PC-3 (cell line): ENCODE measurements around the gene ANLN. TPM values are rescaled to one million over a fixed set of nuclear protein-coding genes. Genes with fewer than 3 reads are reported as not detected.
A peak's percentile ranks its signal among the peaks of the same experiment; 100 is the strongest.
"Not testable (repeated sequence)": the region's sequence is repeated elsewhere in the genome, so short reads cannot be mapped to it uniquely, and the experiment has no call there.

Experiments
- ATAC-seq: fragments of 200-7000 bp; cut with Tn5 transposase; 2 replicates; pipeline ENCODE4 v1.9.1; 2020; ENCODE audit warnings: mild to moderate bottlenecking, moderate library complexity
- BruUV-seq: library from RNA; stranded (reverse); fragments of 400-500 nt; replicated peaks from 2 replicates; lab custom pipeline; 2021; lab: Mats Ljungman, UMichigan
- CTCF ChIA-PET: fragments of 300-600 bp; sonication (Branson Sonifier 250); formaldehyde crosslinking; loops from one replicate; lab custom pipeline; 2022; ENCODE audit warnings: antibody characterized with exemption; lab: Charles Lee
- POLR2A ChIA-PET: fragments of 300-600 bp; sonication (Branson Sonifier 250); formaldehyde crosslinking; loops from one replicate; lab custom pipeline; 2022; ENCODE audit warnings: antibody characterized with exemption; ENCODE audit not compliant: unreplicated experiment; lab: Charles Lee
- DNase-seq: peaks from one replicate; pipeline ENCODE4 v3.0.0-alpha.2; 2015
- H2AFZ ChIP-seq: fragments of 300-600 bp; sonication (generic); 2 replicates; pipeline ENCODE4 v1.6.0; 2016; ENCODE audit warnings: antibody characterized with exemption, low read length
- H3F3A ChIP-seq: fragments of 300-600 bp; sonication (generic); one replicate; pipeline ENCODE4 v1.6.0; 2017; ENCODE audit warnings: antibody characterized with exemption, low read length, control low read depth, mild to moderate bottlenecking; ENCODE audit not compliant: unreplicated experiment
- H3K27ac ChIP-seq: fragments of 300-600 bp; sonication (generic); 2 replicates; pipeline ENCODE4 v1.5.1; 2016; ENCODE audit warnings: mild to moderate bottlenecking, low read length
- H3K27me3 ChIP-seq: fragments of 300-600 bp; sonication (generic); 2 replicates; pipeline ENCODE4 v1.6.1; 2016; ENCODE audit warnings: low read length, mixed read lengths
- H3K36me3 ChIP-seq: fragments of 300-600 bp; sonication (generic); 2 replicates; pipeline ENCODE4 v1.6.1; 2016; ENCODE audit warnings: low read depth, mixed run types, low read length, mixed read lengths
- H3K4me1 ChIP-seq: fragments of 300-600 bp; sonication (generic); 2 replicates; pipeline ENCODE4 v1.5.1; 2016; ENCODE audit warnings: low read length; ENCODE audit not compliant: insufficient read depth
- H3K4me2 ChIP-seq: fragments of 300-600 bp; sonication (generic); 2 replicates; pipeline ENCODE4 v1.6.0; 2016; ENCODE audit warnings: low read length
- H3K4me3 ChIP-seq: fragments of 300-600 bp; sonication (generic); 2 replicates; pipeline ENCODE4 v1.5.1; 2016; ENCODE audit warnings: mild to moderate bottlenecking, low read length, mixed read lengths
- H3K79me2 ChIP-seq: fragments of 300-600 bp; sonication (generic); 2 replicates; pipeline ENCODE4 v1.6.1; 2017; ENCODE audit warnings: low read length, mixed read lengths
- H3K9ac ChIP-seq: fragments of 300-600 bp; sonication (generic); 2 replicates; pipeline ENCODE4 v1.6.0; 2016; ENCODE audit warnings: mild to moderate bottlenecking, low read length
- H3K9me2 ChIP-seq: fragments of 300-600 bp; sonication (generic); replicated peaks from 2 replicates; pipeline ENCODE4 v1.6.1; 2016; ENCODE audit warnings: mixed run types, low read length, mixed read lengths
- H3K9me3 ChIP-seq: fragments of 300-600 bp; sonication (generic); 2 replicates; pipeline ENCODE4 v1.6.1; 2016; ENCODE audit warnings: low read length, mixed read lengths
- H4K20me1 ChIP-seq: fragments of 300-600 bp; sonication (generic); 2 replicates; pipeline ENCODE4 v1.6.1; 2016; ENCODE audit warnings: low read length, mixed read lengths
- CTCF ChIP-seq: fragments of 300-600 bp; sonication (generic); conservative IDR thresholded peaks from 2 replicates; pipeline ENCODE4 v1.5.1; 2017; ENCODE audit warnings: antibody characterized with exemption, low read depth, mild to moderate bottlenecking, low read length
- EZH2 ChIP-seq: fragments of 300-600 bp; sonication (generic); IDR thresholded peaks from one replicate; pipeline ENCODE4 v1.6.1; 2017; ENCODE audit warnings: antibody characterized with exemption, mild to moderate bottlenecking, low read length; ENCODE audit not compliant: unreplicated experiment
- EZH2phosphoT487 ChIP-seq: fragments of 300-600 bp; sonication (generic); IDR thresholded peaks from 2 replicates; pipeline ENCODE4 v1.6.1; 2018; ENCODE audit warnings: mild to moderate bottlenecking, antibody characterized with exemption, low read length, borderline replicate concordance
- intact Hi-C: fragments of 100-400 bp; cut with micrococcal nuclease; formaldehyde crosslinking; loops from 2 replicates; pipeline ENCODE4 v1.9.0; 2023
- total RNA-seq: library from RNA; depleted of rRNA; stranded (reverse); fragments of >200 nt; gene quantifications from 2 replicates; pipeline ENCODE4 v1.2.3, GENCODE V29; 2014

ANLN gene
- total RNA-seq, 1 experiment from 2014 or later: 110 TPM

DNA sequence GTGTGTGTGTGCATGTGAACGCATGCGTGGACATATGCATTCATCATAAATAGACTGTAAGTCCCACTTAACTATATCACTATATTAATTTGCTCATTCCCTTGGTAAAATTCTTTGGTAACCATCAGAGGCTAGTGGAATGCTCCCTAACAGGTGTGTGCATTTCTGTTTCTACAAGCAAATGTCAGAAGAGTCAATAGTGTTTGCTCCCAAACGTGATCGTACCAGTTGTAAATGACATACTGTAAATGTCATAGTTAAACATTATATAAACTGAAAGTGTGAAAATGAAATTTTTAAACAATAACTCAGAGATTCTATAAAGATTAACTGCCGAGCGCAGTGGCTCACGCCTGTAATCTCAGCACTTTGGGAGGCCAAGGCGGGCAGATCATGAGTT lies 94.6 kb downstream of the ANLN start:
- ChIA-PET POLR2A (no interaction called here), CTCF (no interaction called here)

GRCh38 chr7:36486336-36486735 lies 96.7 kb downstream of the ANLN start:
- POLR2A ChIA-PET: no interaction called here
- CTCF ChIA-PET: no interaction called here
- Histone ChIP-seq H3K9me2 (no peaks in the 10 kb centered on the region), H3K4me3 (no peak overlapping the region), H3K9me3 (no peaks in the 10 kb centered on the region), H3K79me2 (no peaks in the 10 kb centered on the region), H4K20me1 (no peaks in the 10 kb centered on the region), H3K4me1 (no peaks in the 10 kb centered on the region), H3K36me3 (no peaks in the 10 kb centered on the region), H2AFZ (no peak overlapping the region), H3K4me2 (no peak overlapping the region), H3K9ac (no peak overlapping the region), H3K27me3 (peaks cover 48% of the 10 kb centered on the region), H3F3A (no peaks in the 10 kb centered on the region), H3K27ac (no peak overlapping the region)
- intact Hi-C loops: loop anchor here (5.0 kb wide), 1 partner anchor 44 kb away; no protein-coding TSS in a partner anchor
- BruUV-seq: no TSS peak
- TF ChIP-seq EZH2 (no peak), EZH2phosphoT487 (no peak), CTCF (no peak)
- ATAC-seq (no peak), DNase-seq (no peak)

More for the DNA sequence above, 94.6 kb downstream of the ANLN start:
- Histone ChIP-seq H3F3A (no peaks in the 10 kb centered on the region), H3K4me2 (no peak overlapping the region), H3K9me3 (no peaks in the 10 kb centered on the region), H3K9ac (no peak overlapping the region), H3K4me1 (no peaks in the 10 kb centered on the region), H3K27ac (no peak overlapping the region), H3K79me2 (no peaks in the 10 kb centered on the region), H2AFZ (no peak overlapping the region), H3K4me3 (no peak overlapping the region), H4K20me1 (no peaks in the 10 kb centered on the region), H3K9me2 (no peaks in the 10 kb centered on the region), H3K27me3 (peaks cover 37% of the 10 kb centered on the region), H3K36me3 (no peaks in the 10 kb centered on the region)
- DNase-seq (no peak), ATAC-seq (peak; percentile 15; the same call in 1 of the 2 replicates)
- intact Hi-C loops: no loop called here
- TF ChIP-seq EZH2: no peak
- no peak for TF ChIP-seq EZH2phosphoT487
- no peak for TF ChIP-seq CTCF
- no TSS peak for BruUV-seq

DNA sequence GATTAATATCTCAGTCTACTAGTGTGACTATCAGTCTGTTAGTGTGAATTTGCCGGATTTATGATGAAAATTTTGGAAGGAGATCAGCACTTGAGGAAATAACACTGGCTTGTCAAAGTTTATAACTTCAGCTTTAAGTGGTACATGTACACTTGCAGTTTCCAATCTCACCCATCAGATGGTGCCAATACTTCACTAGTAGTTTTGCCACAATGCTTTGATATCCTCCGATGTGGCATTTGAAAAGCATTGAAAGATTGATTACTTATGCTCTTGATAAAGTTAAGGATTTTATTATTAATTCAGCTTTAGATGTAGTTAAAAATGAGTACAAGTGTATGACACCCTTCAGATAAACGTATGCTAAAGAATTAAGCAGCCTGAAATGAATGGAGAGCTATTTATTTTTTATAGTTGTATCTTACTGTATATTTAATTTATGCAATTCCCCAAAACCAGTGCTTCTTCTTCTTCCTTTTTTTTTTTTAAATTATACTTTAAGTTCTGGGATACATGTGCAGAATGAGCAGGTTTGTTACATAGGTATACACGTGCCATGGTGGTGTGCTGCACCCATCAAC lies 98.2 kb downstream of the ANLN start:
- intact Hi-C loops: loop anchor here (1.0 to 5.0 kb wide), 5 partner anchors 46 to 713 kb away; no protein-coding TSS in a partner anchor
- peaks cover 38% of the 10 kb centered on the region for H3K27me3 ChIP-seq
- CTCF ChIA-PET: interaction anchor here (0.7 to 1.3 kb wide), 4 partner anchors 122 to 711 kb away, joined by 3 to 10 read pairs (median 5); no protein-coding TSS in a partner anchor
- H3K36me3 ChIP-seq: no peaks in the 10 kb centered on the region
- no TSS peak for BruUV-seq
- no peaks in the 10 kb centered on the region for H3K9me2 ChIP-seq
- H3K9ac ChIP-seq: no peak overlapping the region
- no peak overlapping the region for H3K4me2 ChIP-seq
- no peak overlapping the region for H3K4me3 ChIP-seq
- POLR2A ChIA-PET: no interaction called here
- H3K79me2 ChIP-seq: no peaks in the 10 kb centered on the region
- no peaks in the 10 kb centered on the region for H3F3A ChIP-seq
- H3K9me3 ChIP-seq: no peaks in the 10 kb centered on the region
- H3K4me1 ChIP-seq: no peaks in the 10 kb centered on the region
- H3K27ac ChIP-seq: no peak overlapping the region
- no peak overlapping the region for H2AFZ ChIP-seq
- DNase-seq: peak; percentile 81
- ATAC-seq: peak; percentile 64
- no peak for TF ChIP-seq EZH2
- peak; percentile 81 for TF ChIP-seq CTCF
- no peaks in the 10 kb centered on the region for H4K20me1 ChIP-seq

GRCh38 chr7:36488672-36489071 lies 99.0 kb downstream of the ANLN start:
- peaks cover 38% of the 10 kb centered on the region for H3K27me3 ChIP-seq
- H3K4me1 ChIP-seq, H3K79me2 ChIP-seq, H3K9ac ChIP-seq, H3K36me3 ChIP-seq, H3K9me3 ChIP-seq, H3F3A ChIP-seq, DNase-seq, H3K4me2 ChIP-seq, H3K9me2 ChIP-seq, POLR2A ChIA-PET, H2AFZ ChIP-seq, H3K27ac ChIP-seq, H3K4me3 ChIP-seq, H4K20me1 ChIP-seq, CTCF ChIA-PET, BruUV-seq, ATAC-seq: not testable (repeated sequence)
- intact Hi-C loops: loop anchor here (5.0 kb wide), 1 partner anchor 46 kb away; no protein-coding TSS in a partner anchor
